Upper lobe of left lung (tissue), 6 donors: Measurements from ENCODE around the gene SEMA5A. TPM values are rescaled to one million over a fixed set of nuclear protein-coding genes. Genes with fewer than 3 reads are reported as not detected.
A peak's percentile ranks its signal among the peaks of the same experiment; 100 is the strongest.

ENCODE experiments used
- ATAC-seq, 2 donors: fragments of 200-7000 bp; cut with Tn5 transposase; one replicate each; pipeline ENCODE4 v1.9.1; 2022; ENCODE audit warnings: mild to moderate bottlenecking in 2 of 2, moderate library complexity in 2 of 2; ENCODE audit not compliant: low FRiP score in 2 of 2
- DNase-seq, 2 donors: peaks; one replicate each; pipeline ENCODE4 v3.0.0-alpha.2; 2019 to 2020
- H3K27ac ChIP-seq, 4 donors: fragments of 200-600 bp; sonication (generic); one replicate each; pipeline ENCODE4 v1.5.1; 2016 to 2019
- H3K27me3 ChIP-seq, 4 donors: fragments of 200-600 bp; sonication (generic); one replicate each; pipeline ENCODE4 v1.5.1; 2017 to 2019
- H3K36me3 ChIP-seq, 4 donors: fragments of 200-600 bp; sonication (generic); one replicate each; pipeline ENCODE4 v1.5.1; 2016 to 2019
- H3K4me1 ChIP-seq, 4 donors: fragments of 200-600 bp; sonication (generic); one replicate each; pipeline ENCODE4 v1.5.1; 2018 to 2019
- H3K4me3 ChIP-seq, 4 donors: fragments of 200-600 bp; sonication (generic); one replicate each; pipeline ENCODE4 v1.5.1; 2017 to 2019; ENCODE audit warnings: mild to moderate bottlenecking in 2 of 4, moderate library complexity in 1 of 4
- H3K9me3 ChIP-seq, 4 donors: fragments of 200-600 bp; sonication (generic); one replicate each; pipeline ENCODE4 v1.5.1; 2018 to 2019
- CTCF ChIP-seq, 6 experiments: fragments of 450-650 bp in 4 of 6; fragments of 200-600 bp in 2 of 6; sonication (generic) in 2 of 6; IDR thresholded peaks; one replicate each; pipeline ENCODE4 v1.5.1; 2016 to 2019; ENCODE audit warnings: antibody characterized with exemption in 6 of 6
- EP300 ChIP-seq, 4 donors: sonication (generic); formaldehyde crosslinking; IDR thresholded peaks; one replicate each; pipeline ENCODE4 v1.5.1; 2017; ENCODE audit warnings: antibody characterized with exemption in 4 of 4, control low read depth in 2 of 4
- POLR2A ChIP-seq, 4 donors: fragments of 450-650 bp; IDR thresholded peaks; one replicate each; pipeline ENCODE4 v1.5.1; 2016 to 2017; ENCODE audit warnings: antibody characterized with exemption in 4 of 4, mild to moderate bottlenecking in 2 of 4
- POLR2AphosphoS5 ChIP-seq, 2 donors: sonication (generic); formaldehyde crosslinking; IDR thresholded peaks; one replicate each; pipeline ENCODE4 v1.5.1; 2017; ENCODE audit warnings: antibody characterized with exemption in 2 of 2
- WGBS, 2 donors: methylation state at CpG; one replicate each; pipeline ENCODE4 v1.1.5; 2017 to 2018; 5-methylcytosine and 5-hydroxymethylcytosine counted together
- total RNA-seq, 6 donors: library from RNA; depleted of rRNA in 4 of 6; stranded (reverse); fragments of >200 nt in 4 of 6; gene quantifications; one replicate each; pipeline versions ENCODE4 v1.1.0 to v1.2.1, GENCODE V29; 2016 to 2021
- donor health status: DM: no; HTN: no; CAD: no; lungs with moderate emphysema.
- donor health status: DM: no; HTN: yes; CAD: no; lungs with severe emphysema.

Gene SEMA5A
- total RNA-seq, 6 donors from 2014 or later, result 5.2 to 40.5 (median 27.5) TPM

GRCh38 chr5:9201011-9201410 is 344.9 kb downstream of the SEMA5A start:
- 80 to 85% methylated on average over 2 of the region's 2 CpGs for WGBS, 2 donors
- TF ChIP-seq EP300 (IDR thresholded peaks at IDR 0.05) (no peak), CTCF (IDR thresholded peaks at IDR 0.05) (no peak), POLR2A (IDR thresholded peaks at IDR 0.05) (no peak), POLR2AphosphoS5 (IDR thresholded peaks at IDR 0.05) (no peak)
- DNase-seq (no peak), ATAC-seq (no peak)
- Histone ChIP-seq H3K36me3 (no peaks in the 10 kb centered on the region), H3K4me3 (no peak overlapping the region), H3K4me1 (no peaks in the 10 kb centered on the region), H3K27ac (no peak overlapping the region), H3K9me3 (no peaks in the 10 kb centered on the region), H3K27me3 (no peaks in the 10 kb centered on the region)

- Histone ChIP-seq H3K36me3 (no peaks in the 10 kb centered on the region), H3K27me3 (no peaks in the 10 kb centered on the region), H3K27ac (no peak overlapping the region), H3K4me3 (no peak overlapping the region), H3K9me3 (no peaks in the 10 kb centered on the region), H3K4me1 (peaks cover 0 to 2% (median 0%) of the 10 kb centered on the region in 4 donors)
- DNase-seq, result no peak
- no peak for ATAC-seq
- TF ChIP-seq POLR2A (IDR thresholded peaks at IDR 0.05) (no peak), POLR2AphosphoS5 (IDR thresholded peaks at IDR 0.05) (no peak), CTCF (IDR thresholded peaks at IDR 0.05) (no peak), EP300 (IDR thresholded peaks at IDR 0.05) (no peak)
- WGBS, 2 donors, result 83 to 86% methylated on average over 3 of the region's 3 CpGs
Measured at GRCh38 chr5:9198394-9198793, 347.5 kb downstream of the SEMA5A start.

GRCh38 chr5:9197881-9198260 is 348.0 kb downstream of the SEMA5A start:
- no peak for TF ChIP-seq POLR2A (IDR thresholded peaks at IDR 0.05)
- no peak for TF ChIP-seq EP300 (IDR thresholded peaks at IDR 0.05)
- TF ChIP-seq POLR2AphosphoS5 (IDR thresholded peaks at IDR 0.05), result no peak
- TF ChIP-seq CTCF (IDR thresholded peaks at IDR 0.05), result no peak
- H3K4me3 ChIP-seq, result no peak overlapping the region
- 23 to 26% methylated on average over 1 of the region's 1 CpG for WGBS, 2 donors
- no peaks in the 10 kb centered on the region for H3K36me3 ChIP-seq
- no peak for DNase-seq
- H3K9me3 ChIP-seq, result no peaks in the 10 kb centered on the region
- H3K27me3 ChIP-seq, result no peaks in the 10 kb centered on the region
- peaks cover 0 to 2% (median 0%) of the 10 kb centered on the region in 4 donors for H3K4me1 ChIP-seq
- no peak overlapping the region for H3K27ac ChIP-seq
- ATAC-seq, result no peak

- H3K9me3 ChIP-seq, result no peaks in the 10 kb centered on the region
- H3K4me1 ChIP-seq, result peaks cover 0 to 2% (median 0%) of the 10 kb centered on the region in 4 donors
- peak in 1 of 2 donors; percentile 32 for DNase-seq
- no peak for TF ChIP-seq CTCF (IDR thresholded peaks at IDR 0.05)
- TF ChIP-seq POLR2AphosphoS5 (IDR thresholded peaks at IDR 0.05), result no peak
- no peak for TF ChIP-seq EP300 (IDR thresholded peaks at IDR 0.05)
- TF ChIP-seq POLR2A (IDR thresholded peaks at IDR 0.05), result no peak
- H3K27ac ChIP-seq, result no peak overlapping the region
- no peaks in the 10 kb centered on the region for H3K36me3 ChIP-seq
- no peak for ATAC-seq
- H3K27me3 ChIP-seq, result no peaks in the 10 kb centered on the region
- no peak overlapping the region for H3K4me3 ChIP-seq
- WGBS, 2 donors, result 92 to 93% methylated on average over 13 of the region's 13 CpGs
Measured at GRCh38 chr5:9196403-9197227, 349.3 kb downstream of the SEMA5A start.

- no peak for DNase-seq
- H3K27me3 ChIP-seq, result no peaks in the 10 kb centered on the region
Measured at GRCh38 chr5:9194509-9194908, 351.4 kb downstream of the SEMA5A start.

More at GRCh38 chr5:9194509-9194908, 351.4 kb downstream of the SEMA5A start:
- no peaks in the 10 kb centered on the region for H3K9me3 ChIP-seq
- no peak overlapping the region for H3K4me3 ChIP-seq
- ATAC-seq, result no peak
- H3K36me3 ChIP-seq, result no peaks in the 10 kb centered on the region
- no peak overlapping the region for H3K27ac ChIP-seq
- TF ChIP-seq POLR2AphosphoS5 (IDR thresholded peaks at IDR 0.05) (no peak), POLR2A (IDR thresholded peaks at IDR 0.05) (no peak), EP300 (IDR thresholded peaks at IDR 0.05) (no peak), CTCF (IDR thresholded peaks at IDR 0.05) (no peak)
- 22 to 43% methylated on average over 3 of the region's 3 CpGs for WGBS, 2 donors
- peaks cover 0 to 2% (median 0%) of the 10 kb centered on the region in 4 donors for H3K4me1 ChIP-seq
